Heart left ventricle (tissue), 13 donors: ENCODE measurements around the gene CCDC74B.

ENCODE experiments used
- CTCF ChIP-seq, 12 donors: fragments of 200-600 bp; sonication (generic) in 4 of 12; IDR thresholded peaks; one replicate each; pipeline versions ENCODE4 v1.5.0 to v1.8.0; 2018 to 2022; ENCODE audit warnings: antibody characterized with exemption in 12 of 12, mild to moderate bottlenecking in 5 of 12
- POLR2A ChIP-seq, 2 donors: fragments of 450-650 bp; IDR thresholded peaks; one replicate each; pipeline ENCODE4 v1.6.1; 2017; ENCODE audit warnings: antibody characterized with exemption in 2 of 2, mild to moderate bottlenecking in 2 of 2, moderate library complexity in 2 of 2
- donor health status: ischemic (EF 13 %, LVEDD 7.1; RV severe dilation, severe dysfunction).
- donor health status: DM: no; HTN: yes; CAD: no.
- donor health status: DM: no; HTN: no; CAD: no.
- donor health status: ischemic (EF 25% LVEDD 6.9; RV normal size, moderate dysfunction).
- donor health status: ischemic (EF 25% LVEDD 5.7; RV mildly dilated, moderate dysfunction).
- donor health status: ischemic (EF 35%, LVEDD 5.7; RV mildly dilated, moderate dysfunction).
- donor health status: nonischemic (EF 11% LVEDD 7.7; RV severe dilation, severe dysfunction).
- donor health status: DM: yes; HTN: yes; CAD: no.
- donor health status: PGD.
- donor health status: ischemic (EF 29% LVEDD 5.4; RV normal size, mild dysfunction).
- donor health status: nonischemic (EF 23%, LVEDD 6.1; RV moderate dilation, normal function).

DNA sequence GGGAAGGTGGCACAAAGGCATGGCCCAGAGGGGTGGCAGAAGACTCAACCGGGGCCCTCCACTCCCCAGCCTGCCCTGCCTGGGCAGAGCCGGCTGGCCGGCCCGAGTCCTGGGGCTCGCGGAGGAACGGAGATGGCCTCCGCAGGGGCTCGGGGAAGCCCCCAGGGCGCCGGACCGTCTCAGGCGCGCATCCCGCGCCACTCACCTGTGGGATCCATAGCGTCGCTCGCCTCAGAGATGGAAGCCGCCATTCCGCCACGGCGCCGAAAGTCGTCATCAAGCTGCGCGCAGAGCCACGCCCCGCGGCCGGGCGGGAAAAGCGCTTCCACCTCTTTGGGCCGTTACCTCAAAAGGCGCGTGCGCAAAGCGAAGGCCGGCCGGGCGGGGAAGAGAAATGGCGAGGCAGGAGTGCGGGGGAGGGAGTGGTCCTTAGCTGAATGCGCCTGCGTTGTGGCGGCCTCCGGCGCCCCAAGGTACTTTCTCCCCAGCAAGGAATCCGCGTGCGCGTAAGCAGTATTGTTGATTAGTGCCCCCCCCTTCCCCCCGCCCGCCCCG is 36.5 kb upstream of the CCDC74B start, which contains the start of gene SMPD4:
- no peak for TF ChIP-seq CTCF (IDR thresholded peaks at IDR 0.05)
- TF ChIP-seq POLR2A (IDR thresholded peaks at IDR 0.05): no peak
